ENCODE results near the gene RAB11A. TPM values are rescaled to one million over a fixed set of nuclear protein-coding genes. Genes with fewer than 3 reads are reported as not detected.

Gene RAB11A
- total and polyA plus RNA-seq, 2 of the 13 experiments (the other 11 are each of a cell fraction or from before 2014, with no cell fraction given) = 161 to 162 TPM

DNA sequence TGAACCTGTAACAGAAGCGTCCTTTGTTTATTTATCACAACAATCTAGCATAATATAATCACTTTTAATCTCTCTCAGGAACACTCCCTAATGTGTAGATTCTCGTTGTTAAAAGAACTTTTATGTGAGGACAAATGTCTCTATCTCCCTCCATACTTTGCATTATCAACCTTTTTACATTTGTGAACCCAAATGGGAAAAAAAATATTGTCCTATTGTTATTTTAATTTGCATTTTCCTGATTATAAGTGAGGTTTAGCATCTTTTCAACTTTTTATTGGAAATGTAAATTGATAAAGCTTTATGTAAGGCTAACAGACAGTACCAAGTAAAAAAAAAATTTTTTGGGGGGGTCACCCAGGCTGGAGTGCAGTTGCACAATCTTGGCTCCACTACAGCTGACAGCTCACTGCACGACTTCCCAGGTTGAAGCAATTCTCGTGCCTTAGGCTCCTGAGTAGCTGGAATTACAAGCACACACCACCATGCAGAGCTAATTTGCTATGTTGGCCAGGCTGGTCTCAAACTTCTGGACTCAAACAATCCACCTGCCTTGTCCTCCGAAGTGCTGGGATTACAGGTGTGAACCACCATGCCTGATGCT, 44.2 kb upstream of the RAB11A start:
- Histone ChIP-seq H4K20me1 (ENCODE audit: insufficient read depth, low read length) (no peaks in the 10 kb centered on the region), H2AFZ (ENCODE audit: low read length) (no peak overlapping the region), H3K36me3 (replicated peaks in 1 of 2; ENCODE audit: control insufficient read depth in 1 of 2, insufficient read depth in 2 of 2, low read length in 2 of 2) (no peaks in the 10 kb centered on the region), H3K9me3 (ENCODE audit: low read length) (no peaks in the 10 kb centered on the region), H3K4me3 (replicated peaks in 1 of 3; ENCODE audit: insufficient read depth in 1 of 3, low read depth in 2 of 3, low read length in 3 of 3) (no peak overlapping the region), H3K9ac (ENCODE audit: insufficient read depth, low read depth, low read length) (no peak overlapping the region), H3K27ac (ENCODE audit: extremely low read length, insufficient read depth, low read length) (no peak overlapping the region), H3K4me1 (ENCODE audit: insufficient read depth, low read length) (peaks cover 55% of the 10 kb centered on the region), H3K4me2 (ENCODE audit: low read depth, low read length) (peak overlapping the region; percentile 29), H3K27me3 (ENCODE audit: control insufficient read depth in 1 of 2, insufficient read depth in 2 of 2, low read length in 2 of 2) (no peaks in the 10 kb centered on the region), H3K79me2 (ENCODE audit: insufficient read depth, low read length) (no peaks in the 10 kb centered on the region)
- ChIA-PET POLR2A (interaction anchor here (0.6 to 2.7 kb wide), 8 partner anchors 8 to 45 kb away, joined by 3 to 37 read pairs (median 4); partner anchors contain the start of genes DENND4A and RAB11A), CTCF (ENCODE audit: low intra/inter-chr PET ratio, low total read pairs) (interaction anchor here (1.3 kb wide), 1 partner anchor 32 kb away, joined by 3 read pairs; no protein-coding TSS in a partner anchor)
- in situ Hi-C loops (cut with HindIII; ENCODE audit: extremely low pct_ligation_motif_present, low pct_unique_long_range_greater_than_20kb) (no loop called here), intact Hi-C loops (cut with micrococcal nuclease; ENCODE audit: unreplicated experiment) (loop anchor here (5.0 kb wide), 1 partner anchor 83 kb away; no protein-coding TSS in a partner anchor)
- ATAC-seq (no peak), DNase-seq (ENCODE audit: low spot score) (no peak), FAIRE-seq (peak; percentile 64)
- TF ChIP-seq, protein P1, sequence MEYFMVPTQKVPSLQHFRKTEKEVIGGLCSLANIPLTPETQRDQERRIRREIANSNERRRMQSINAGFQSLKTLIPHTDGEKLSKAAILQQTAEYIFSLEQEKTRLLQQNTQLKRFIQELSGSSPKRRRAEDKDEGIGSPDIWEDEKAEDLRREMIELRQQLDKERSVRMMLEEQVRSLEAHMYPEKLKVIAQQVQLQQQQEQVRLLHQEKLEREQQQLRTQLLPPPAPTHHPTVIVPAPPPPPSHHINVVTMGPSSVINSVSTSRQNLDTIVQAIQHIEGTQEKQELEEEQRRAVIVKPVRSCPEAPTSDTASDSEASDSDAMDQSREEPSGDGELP (IDR thresholded peaks at IDR 0.05; ENCODE audit: borderline replicate concordance, low read depth) = peak; percentile 78; the same call in 1 of the 2 replicates
- TF ChIP-seq ZNF234 (CRISPR knock-in tag; conservative IDR thresholded peaks at IDR 0.05) = no peak
- TF ChIP-seq PHF5A (CRISPR knock-in tag; IDR thresholded peaks at IDR 0.05; ENCODE audit: low read depth, unreplicated experiment) = no peak
- peak; percentile 82 for TF ChIP-seq CEBPB (IDR thresholded peaks at IDR 0.05; ENCODE audit: borderline replicate concordance, low read depth, low read length)
- TF ChIP-seq, protein P2, sequence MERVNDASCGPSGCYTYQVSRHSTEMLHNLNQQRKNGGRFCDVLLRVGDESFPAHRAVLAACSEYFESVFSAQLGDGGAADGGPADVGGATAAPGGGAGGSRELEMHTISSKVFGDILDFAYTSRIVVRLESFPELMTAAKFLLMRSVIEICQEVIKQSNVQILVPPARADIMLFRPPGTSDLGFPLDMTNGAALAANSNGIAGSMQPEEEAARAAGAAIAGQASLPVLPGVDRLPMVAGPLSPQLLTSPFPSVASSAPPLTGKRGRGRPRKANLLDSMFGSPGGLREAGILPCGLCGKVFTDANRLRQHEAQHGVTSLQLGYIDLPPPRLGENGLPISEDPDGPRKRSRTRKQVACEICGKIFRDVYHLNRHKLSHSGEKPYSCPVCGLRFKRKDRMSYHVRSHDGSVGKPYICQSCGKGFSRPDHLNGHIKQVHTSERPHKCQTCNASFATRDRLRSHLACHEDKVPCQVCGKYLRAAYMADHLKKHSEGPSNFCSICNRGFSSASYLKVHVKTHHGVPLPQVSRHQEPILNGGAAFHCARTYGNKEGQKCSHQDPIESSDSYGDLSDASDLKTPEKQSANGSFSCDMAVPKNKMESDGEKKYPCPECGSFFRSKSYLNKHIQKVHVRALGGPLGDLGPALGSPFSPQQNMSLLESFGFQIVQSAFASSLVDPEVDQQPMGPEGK (CRISPR knock-in tag; IDR thresholded peaks at IDR 0.05) = peak; percentile 59; the same call in 1 of the 2 replicates
- TF ChIP-seq MBNL3 (CRISPR knock-in tag; conservative IDR thresholded peaks at IDR 0.05) = no peak
- TF ChIP-seq ZNF841 (CRISPR knock-in tag; IDR thresholded peaks at IDR 0.05; ENCODE audit: borderline replicate concordance) = no peak
- TF ChIP-seq BHLHE40 (IDR thresholded peaks at IDR 0.05; ENCODE audit: low read length) = 0 out of 2 replicates have a peak, but pooled peaks have one; percentile 10
- TF ChIP-seq CEBPG (CRISPR knock-in tag; IDR thresholded peaks at IDR 0.05) = peak; percentile 79
- no TSS peak for BruUV-seq (replicated peaks)
- 25% methylated on average over 5 of the region's 5 CpGs for WGBS (ENCODE audit: low lambda C conversion rate)

All from HepG2 (cell line).